Ishikawa (cell line): ENCODE measurements around the gene PM20D2.

Experiments used
- CEBPB ChIP-seq: IDR thresholded peaks from 2 replicates; pipeline ENCODE4 v1.6.1; 2012
- CREB1 ChIP-seq: IDR thresholded peaks from 2 replicates; pipeline ENCODE4 v1.6.1; 2012; ENCODE audit warnings: low read depth
- EGR1 ChIP-seq: IDR thresholded peaks from 2 replicates; pipeline ENCODE4 v1.6.1; 2012
- EP300 ChIP-seq: IDR thresholded peaks from 2 replicates; pipeline ENCODE4 v1.6.1; 2012; ENCODE audit warnings: borderline replicate concordance
- FOXM1 ChIP-seq: IDR thresholded peaks from 2 replicates; pipeline ENCODE4 v1.6.1; 2012; ENCODE audit warnings: low read depth, borderline replicate concordance
- NFIC ChIP-seq: IDR thresholded peaks from 2 replicates; pipeline ENCODE4 v1.6.1; 2012
- RAD21 ChIP-seq: IDR thresholded peaks from 2 replicates; pipeline ENCODE4 v1.6.1; 2012; ENCODE audit warnings: low read depth
- TAF1 ChIP-seq: IDR thresholded peaks from 2 replicates; pipeline ENCODE4 v1.6.1; 2012; ENCODE audit warnings: low read depth, mild to moderate bottlenecking
- TCF12 ChIP-seq: IDR thresholded peaks from 2 replicates; pipeline ENCODE4 v1.6.1; 2012; ENCODE audit warnings: low read depth
- TEAD4 ChIP-seq: IDR thresholded peaks from 2 replicates; pipeline ENCODE4 v1.6.1; 2012
- YY1 ChIP-seq: IDR thresholded peaks from 2 replicates; pipeline ENCODE4 v1.6.1; 2012; ENCODE audit warnings: low read depth
- ZBTB7A ChIP-seq: IDR thresholded peaks from 2 replicates; pipeline ENCODE4 v1.6.1; 2012; ENCODE audit warnings: low read depth
- TF ChIP-seq, protein P1 (sequence below): IDR thresholded peaks from 2 replicates; pipeline ENCODE4 v1.6.1; 2012
- TF ChIP-seq, protein P2 (sequence below): IDR thresholded peaks from 2 replicates; pipeline ENCODE4 v1.6.1; 2012
- TF ChIP-seq, protein P3 (sequence below): IDR thresholded peaks from 2 replicates; pipeline ENCODE4 v1.6.1; 2012; ENCODE audit warnings: low read depth, mild to moderate bottlenecking

The PM20D2 gene

DNA sequence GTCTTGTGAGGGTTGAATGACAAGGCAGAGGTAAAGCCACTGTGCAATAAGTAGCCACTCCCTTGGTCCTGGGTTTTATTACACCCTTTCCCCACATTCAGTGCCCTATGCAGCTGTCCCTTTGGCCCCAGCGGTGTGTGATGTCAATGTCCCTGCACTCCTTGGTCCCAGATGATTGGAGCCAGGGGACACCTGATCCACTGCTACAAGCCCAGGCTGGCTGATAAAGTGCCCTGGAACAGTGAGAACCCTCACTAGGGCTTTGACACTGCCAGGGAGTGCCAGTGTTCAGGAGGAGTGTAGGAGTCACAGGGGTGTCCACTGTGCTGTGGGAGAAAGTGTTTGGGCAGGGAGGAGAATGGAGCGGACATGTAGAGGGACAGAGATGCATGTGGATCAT, 40.9 kb downstream of the PM20D2 start:
- TF ChIP-seq, protein P1, sequence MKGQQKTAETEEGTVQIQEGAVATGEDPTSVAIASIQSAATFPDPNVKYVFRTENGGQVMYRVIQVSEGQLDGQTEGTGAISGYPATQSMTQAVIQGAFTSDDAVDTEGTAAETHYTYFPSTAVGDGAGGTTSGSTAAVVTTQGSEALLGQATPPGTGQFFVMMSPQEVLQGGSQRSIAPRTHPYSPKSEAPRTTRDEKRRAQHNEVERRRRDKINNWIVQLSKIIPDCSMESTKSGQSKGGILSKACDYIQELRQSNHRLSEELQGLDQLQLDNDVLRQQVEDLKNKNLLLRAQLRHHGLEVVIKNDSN = no peak
- TF ChIP-seq NFIC = no peak
- TF ChIP-seq, protein P2, sequence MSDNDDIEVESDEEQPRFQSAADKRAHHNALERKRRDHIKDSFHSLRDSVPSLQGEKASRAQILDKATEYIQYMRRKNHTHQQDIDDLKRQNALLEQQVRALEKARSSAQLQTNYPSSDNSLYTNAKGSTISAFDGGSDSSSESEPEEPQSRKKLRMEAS = no peak
- no peak for TF ChIP-seq FOXM1
- TF ChIP-seq, protein P3, sequence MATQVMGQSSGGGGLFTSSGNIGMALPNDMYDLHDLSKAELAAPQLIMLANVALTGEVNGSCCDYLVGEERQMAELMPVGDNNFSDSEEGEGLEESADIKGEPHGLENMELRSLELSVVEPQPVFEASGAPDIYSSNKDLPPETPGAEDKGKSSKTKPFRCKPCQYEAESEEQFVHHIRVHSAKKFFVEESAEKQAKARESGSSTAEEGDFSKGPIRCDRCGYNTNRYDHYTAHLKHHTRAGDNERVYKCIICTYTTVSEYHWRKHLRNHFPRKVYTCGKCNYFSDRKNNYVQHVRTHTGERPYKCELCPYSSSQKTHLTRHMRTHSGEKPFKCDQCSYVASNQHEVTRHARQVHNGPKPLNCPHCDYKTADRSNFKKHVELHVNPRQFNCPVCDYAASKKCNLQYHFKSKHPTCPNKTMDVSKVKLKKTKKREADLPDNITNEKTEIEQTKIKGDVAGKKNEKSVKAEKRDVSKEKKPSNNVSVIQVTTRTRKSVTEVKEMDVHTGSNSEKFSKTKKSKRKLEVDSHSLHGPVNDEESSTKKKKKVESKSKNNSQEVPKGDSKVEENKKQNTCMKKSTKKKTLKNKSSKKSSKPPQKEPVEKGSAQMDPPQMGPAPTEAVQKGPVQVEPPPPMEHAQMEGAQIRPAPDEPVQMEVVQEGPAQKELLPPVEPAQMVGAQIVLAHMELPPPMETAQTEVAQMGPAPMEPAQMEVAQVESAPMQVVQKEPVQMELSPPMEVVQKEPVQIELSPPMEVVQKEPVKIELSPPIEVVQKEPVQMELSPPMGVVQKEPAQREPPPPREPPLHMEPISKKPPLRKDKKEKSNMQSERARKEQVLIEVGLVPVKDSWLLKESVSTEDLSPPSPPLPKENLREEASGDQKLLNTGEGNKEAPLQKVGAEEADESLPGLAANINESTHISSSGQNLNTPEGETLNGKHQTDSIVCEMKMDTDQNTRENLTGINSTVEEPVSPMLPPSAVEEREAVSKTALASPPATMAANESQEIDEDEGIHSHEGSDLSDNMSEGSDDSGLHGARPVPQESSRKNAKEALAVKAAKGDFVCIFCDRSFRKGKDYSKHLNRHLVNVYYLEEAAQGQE = no peak
- no peak for TF ChIP-seq RAD21
- no peak for TF ChIP-seq CEBPB
- no peak for TF ChIP-seq YY1
- no peak for TF ChIP-seq EGR1
- no peak for TF ChIP-seq TAF1
- TF ChIP-seq ZBTB7A = no peak
- no peak for TF ChIP-seq TCF12
- no peak for TF ChIP-seq TEAD4
- TF ChIP-seq EP300 = no peak
- TF ChIP-seq CREB1 = no peak

DNA sequence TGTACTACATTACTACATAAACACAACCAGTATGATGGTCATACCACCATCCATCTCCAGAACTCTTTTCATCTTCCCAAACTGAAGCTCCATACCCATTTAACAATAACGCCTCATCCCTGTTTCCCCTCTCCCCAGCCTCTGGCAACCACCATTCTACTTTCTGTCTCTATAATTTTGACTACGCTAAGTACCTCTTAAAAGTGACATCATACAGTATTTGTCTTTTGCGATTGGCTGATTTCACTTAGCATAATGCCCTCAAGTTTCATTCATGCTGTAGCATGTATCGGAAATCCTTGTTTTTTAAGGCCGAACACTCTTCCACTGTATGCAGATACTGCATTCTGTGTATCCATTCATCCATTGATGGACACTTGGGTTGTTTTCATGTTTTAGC, 41.6 kb downstream of the PM20D2 start:
- no peak for TF ChIP-seq ZBTB7A
- TF ChIP-seq TCF12 = no peak
- no peak for TF ChIP-seq EP300
- TF ChIP-seq EGR1 = no peak
- TF ChIP-seq TEAD4 = no peak
- TF ChIP-seq, protein P1 = no peak

DNA sequence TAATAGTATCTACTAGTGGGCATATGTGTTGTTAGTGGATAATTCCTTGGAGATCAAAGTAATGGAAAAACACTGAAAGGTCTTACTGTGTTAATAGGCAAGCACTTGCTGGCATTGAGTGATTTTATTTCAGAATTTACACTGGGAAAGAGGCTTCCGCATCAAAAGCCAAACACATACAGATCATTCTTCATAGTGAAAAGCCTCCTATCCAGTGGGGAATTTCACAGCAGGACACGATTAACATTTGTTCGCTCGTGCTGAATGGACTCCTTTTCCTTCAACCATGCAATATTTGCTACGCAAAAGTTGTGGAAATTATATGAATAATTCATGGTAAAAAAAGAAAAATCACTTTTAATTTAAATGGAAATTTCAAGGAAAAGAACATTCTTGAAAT, 44.9 kb downstream of the PM20D2 start:
- no peak for TF ChIP-seq CREB1
- TF ChIP-seq, protein P2 = no peak
- no peak for TF ChIP-seq FOXM1
- no peak for TF ChIP-seq NFIC
- TF ChIP-seq RAD21 = no peak
- TF ChIP-seq, protein P3 = no peak
- TF ChIP-seq ZBTB7A = no peak
- no peak for TF ChIP-seq EP300
- TF ChIP-seq TEAD4 = no peak
- no peak for TF ChIP-seq TAF1
- TF ChIP-seq YY1 = no peak
- no peak for TF ChIP-seq EGR1
- TF ChIP-seq, protein P1 = no peak

DNA sequence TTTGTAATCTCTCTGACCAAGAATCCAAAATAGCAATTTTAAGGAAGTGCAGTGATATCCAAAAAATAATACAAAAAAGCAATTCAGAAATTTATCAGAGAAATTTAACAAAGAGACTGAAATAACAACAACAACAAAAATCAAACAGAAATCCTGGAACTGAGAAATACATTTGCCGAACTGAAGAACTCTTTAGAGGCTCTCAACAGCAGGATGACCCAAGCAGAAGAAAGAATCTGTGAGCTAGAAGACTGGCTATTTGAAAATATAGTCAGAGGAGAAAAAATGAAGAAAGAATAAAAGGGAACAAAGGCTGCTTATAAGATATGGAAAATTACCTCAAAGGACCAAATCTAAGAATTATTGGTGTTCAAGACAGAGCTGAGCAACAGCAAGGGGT, 48.7 kb downstream of the PM20D2 start:
- TF ChIP-seq, protein P3 = no peak
- TF ChIP-seq, protein P1 = no peak
